Measurements from ENCODE around the gene SKIC3. TPM values are rescaled to one million over a fixed set of nuclear protein-coding genes. Genes with fewer than 3 reads are reported as not detected.
A peak's percentile ranks its signal among the peaks of the same experiment; 100 is the strongest.

Gene SKIC3
- total and polyA plus RNA-seq, 2 of the 13 experiments (the other 11 are each of a cell fraction or from before 2014, with no cell fraction given), result 36.9 to 61.5 TPM

- TF ChIP-seq NCOR1 (IDR thresholded peaks at IDR 0.05; ENCODE audit: borderline replicate concordance, low read length) (0 out of 2 replicates have a peak, but pooled peaks have one; percentile 26), HMGXB3 (CRISPR knock-in tag; IDR thresholded peaks at IDR 0.05; ENCODE audit: borderline replicate concordance) (no peak), U2AF2 (IDR thresholded peaks at IDR 0.05; ENCODE audit: low read depth, low read length) (no peak), PITX1 (CRISPR knock-in tag; IDR thresholded peaks at IDR 0.05) (peak; percentile 49; the same call in 1 of the 2 replicates), FIP1L1 (IDR thresholded peaks at IDR 0.05; ENCODE audit: borderline replicate concordance, insufficient read depth, low read depth, low read length) (no peak), ZNF275 (CRISPR knock-in tag; IDR thresholded peaks at IDR 0.05; ENCODE audit: borderline replicate concordance) (0 out of 2 replicates have a peak, but pooled peaks have one; percentile 77)
- TF ChIP-seq, protein P1, sequence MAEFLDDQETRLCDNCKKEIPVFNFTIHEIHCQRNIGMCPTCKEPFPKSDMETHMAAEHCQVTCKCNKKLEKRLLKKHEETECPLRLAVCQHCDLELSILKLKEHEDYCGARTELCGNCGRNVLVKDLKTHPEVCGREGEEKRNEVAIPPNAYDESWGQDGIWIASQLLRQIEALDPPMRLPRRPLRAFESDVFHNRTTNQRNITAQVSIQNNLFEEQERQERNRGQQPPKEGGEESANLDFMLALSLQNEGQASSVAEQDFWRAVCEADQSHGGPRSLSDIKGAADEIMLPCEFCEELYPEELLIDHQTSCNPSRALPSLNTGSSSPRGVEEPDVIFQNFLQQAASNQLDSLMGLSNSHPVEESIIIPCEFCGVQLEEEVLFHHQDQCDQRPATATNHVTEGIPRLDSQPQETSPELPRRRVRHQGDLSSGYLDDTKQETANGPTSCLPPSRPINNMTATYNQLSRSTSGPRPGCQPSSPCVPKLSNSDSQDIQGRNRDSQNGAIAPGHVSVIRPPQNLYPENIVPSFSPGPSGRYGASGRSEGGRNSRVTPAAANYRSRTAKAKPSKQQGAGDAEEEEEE (CRISPR knock-in tag; IDR thresholded peaks at IDR 0.05; ENCODE audit: borderline replicate concordance), result no peak
- TF ChIP-seq, protein P2, sequence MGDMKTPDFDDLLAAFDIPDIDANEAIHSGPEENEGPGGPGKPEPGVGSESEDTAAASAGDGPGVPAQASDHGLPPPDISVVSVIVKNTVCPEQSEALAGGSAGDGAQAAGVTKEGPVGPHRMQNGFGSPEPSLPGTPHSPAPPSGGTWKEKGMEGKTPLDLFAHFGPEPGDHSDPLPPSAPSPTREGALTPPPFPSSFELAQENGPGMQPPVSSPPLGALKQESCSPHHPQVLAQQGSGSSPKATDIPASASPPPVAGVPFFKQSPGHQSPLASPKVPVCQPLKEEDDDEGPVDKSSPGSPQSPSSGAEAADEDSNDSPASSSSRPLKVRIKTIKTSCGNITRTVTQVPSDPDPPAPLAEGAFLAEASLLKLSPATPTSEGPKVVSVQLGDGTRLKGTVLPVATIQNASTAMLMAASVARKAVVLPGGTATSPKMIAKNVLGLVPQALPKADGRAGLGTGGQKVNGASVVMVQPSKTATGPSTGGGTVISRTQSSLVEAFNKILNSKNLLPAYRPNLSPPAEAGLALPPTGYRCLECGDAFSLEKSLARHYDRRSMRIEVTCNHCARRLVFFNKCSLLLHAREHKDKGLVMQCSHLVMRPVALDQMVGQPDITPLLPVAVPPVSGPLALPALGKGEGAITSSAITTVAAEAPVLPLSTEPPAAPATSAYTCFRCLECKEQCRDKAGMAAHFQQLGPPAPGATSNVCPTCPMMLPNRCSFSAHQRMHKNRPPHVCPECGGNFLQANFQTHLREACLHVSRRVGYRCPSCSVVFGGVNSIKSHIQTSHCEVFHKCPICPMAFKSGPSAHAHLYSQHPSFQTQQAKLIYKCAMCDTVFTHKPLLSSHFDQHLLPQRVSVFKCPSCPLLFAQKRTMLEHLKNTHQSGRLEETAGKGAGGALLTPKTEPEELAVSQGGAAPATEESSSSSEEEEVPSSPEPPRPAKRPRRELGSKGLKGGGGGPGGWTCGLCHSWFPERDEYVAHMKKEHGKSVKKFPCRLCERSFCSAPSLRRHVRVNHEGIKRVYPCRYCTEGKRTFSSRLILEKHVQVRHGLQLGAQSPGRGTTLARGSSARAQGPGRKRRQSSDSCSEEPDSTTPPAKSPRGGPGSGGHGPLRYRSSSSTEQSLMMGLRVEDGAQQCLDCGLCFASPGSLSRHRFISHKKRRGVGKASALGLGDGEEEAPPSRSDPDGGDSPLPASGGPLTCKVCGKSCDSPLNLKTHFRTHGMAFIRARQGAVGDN (CRISPR knock-in tag; IDR thresholded peaks at IDR 0.05), result peak; percentile 91
- TF ChIP-seq, protein P3, sequence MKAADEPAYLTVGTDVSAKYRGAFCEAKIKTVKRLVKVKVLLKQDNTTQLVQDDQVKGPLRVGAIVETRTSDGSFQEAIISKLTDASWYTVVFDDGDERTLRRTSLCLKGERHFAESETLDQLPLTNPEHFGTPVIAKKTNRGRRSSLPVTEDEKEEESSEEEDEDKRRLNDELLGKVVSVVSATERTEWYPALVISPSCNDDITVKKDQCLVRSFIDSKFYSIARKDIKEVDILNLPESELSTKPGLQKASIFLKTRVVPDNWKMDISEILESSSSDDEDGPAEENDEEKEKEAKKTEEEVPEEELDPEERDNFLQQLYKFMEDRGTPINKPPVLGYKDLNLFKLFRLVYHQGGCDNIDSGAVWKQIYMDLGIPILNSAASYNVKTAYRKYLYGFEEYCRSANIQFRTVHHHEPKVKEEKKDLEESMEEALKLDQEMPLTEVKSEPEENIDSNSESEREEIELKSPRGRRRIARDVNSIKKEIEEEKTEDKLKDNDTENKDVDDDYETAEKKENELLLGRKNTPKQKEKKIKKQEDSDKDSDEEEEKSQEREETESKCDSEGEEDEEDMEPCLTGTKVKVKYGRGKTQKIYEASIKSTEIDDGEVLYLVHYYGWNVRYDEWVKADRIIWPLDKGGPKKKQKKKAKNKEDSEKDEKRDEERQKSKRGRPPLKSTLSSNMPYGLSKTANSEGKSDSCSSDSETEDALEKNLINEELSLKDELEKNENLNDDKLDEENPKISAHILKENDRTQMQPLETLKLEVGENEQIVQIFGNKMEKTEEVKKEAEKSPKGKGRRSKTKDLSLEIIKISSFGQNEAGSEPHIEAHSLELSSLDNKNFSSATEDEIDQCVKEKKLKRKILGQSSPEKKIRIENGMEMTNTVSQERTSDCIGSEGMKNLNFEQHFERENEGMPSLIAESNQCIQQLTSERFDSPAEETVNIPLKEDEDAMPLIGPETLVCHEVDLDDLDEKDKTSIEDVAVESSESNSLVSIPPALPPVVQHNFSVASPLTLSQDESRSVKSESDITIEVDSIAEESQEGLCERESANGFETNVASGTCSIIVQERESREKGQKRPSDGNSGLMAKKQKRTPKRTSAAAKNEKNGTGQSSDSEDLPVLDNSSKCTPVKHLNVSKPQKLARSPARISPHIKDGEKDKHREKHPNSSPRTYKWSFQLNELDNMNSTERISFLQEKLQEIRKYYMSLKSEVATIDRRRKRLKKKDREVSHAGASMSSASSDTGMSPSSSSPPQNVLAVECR (CRISPR knock-in tag; IDR thresholded peaks at IDR 0.05; ENCODE audit: borderline replicate concordance), result peak; percentile 87; the same call in 1 of the 2 replicates
Measured at GRCh38 chr5:95554647-95555548, at the start of gene SKIC3, which contains the start of gene ARSK (continued).
